ENCODE data around the gene ADAMTS12.

ADAMTS12 gene

DNA sequence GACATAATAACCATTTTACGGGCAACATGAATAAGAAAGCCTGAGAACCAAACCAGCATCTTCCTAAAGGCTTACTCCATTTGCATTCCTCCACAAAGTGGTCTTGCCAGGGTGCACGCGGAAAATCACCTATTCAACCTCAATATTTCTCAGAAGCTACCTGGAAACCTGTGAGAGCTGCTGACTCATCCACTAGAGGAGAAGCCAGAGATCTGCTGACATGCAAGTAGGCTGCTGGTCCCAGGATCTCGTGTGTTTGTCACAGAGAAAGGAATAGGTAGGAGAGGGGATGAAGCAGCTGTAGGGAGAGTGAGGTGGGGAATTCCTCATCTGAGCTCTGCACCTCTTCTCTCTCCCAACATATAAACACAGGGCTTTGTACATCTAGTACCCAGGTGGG lies 138.1 kb downstream of the ADAMTS12 start:
- no peak for DNase-seq

DNA sequence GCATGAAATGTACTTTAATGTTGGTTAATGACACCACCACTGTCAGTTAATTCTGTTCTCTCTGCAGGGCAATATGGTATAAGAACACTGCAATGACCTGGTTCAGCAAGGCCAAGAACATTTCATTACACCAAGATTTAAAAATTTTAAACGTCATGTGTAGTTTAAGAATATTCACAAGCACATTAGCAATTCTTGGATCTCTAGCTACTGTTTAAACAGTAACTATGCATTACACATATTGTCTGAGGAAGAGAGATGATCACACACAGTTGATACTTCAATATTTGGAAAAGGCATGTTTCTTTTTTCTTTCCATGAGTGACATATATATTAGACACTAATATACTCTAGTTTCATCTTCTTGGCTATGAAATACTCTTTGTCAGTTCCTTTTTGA lies 143.0 kb downstream of the ADAMTS12 start:
- no peak for DNase-seq

DNA sequence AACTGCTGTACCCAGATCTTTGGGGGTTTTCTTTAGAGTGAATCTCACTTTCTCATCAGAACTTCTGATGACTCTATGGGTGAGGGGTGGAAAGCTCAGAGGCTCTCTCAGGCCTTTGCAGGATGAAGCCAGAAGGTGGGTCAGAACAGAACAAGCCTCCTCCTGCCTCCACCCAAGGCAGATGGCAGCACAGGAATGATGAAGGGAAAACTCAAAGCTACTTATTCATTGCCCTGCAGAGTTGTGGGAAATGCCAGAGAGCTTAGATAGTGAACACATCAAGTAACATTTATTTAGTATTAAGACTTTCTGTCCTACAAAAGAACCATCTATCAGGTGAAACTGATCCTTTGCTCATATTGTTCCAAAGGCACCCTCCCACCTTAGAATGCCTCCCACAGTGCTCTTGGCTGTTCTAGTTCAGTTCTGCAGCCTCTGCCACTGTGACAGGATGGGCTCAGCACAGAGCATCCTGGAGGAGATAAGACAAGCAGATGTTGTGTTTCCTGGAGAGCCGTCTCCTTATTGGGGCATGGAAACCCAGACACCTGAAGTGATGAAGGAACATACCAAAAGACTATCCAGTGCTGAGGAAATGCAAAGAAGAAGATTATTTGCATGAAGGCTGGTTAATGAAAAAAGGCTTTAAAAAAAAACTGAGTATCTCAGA lies 146.6 kb downstream of the ADAMTS12 start:
- DNase-seq, result no peak

DNA sequence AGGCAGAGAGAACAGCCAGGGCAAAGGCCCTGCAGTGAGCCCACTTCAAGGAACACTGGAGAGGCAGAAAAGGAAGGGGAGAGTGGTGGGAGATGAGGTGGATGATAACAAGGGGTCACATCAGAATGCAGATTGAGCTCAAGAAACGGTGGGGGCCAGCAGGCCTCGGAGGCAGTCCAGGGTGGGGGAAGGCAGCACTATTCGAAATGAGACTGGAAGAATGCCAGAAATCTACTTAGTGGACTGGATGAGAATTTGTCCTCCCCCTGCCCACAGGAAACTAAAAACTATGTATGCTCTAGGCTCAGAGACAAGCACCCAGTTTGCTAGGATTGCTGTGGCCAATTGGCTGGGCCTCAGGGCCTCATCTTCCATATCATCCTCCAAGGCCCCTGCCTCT lies 148.7 kb downstream of the ADAMTS12 start:
- no peak for DNase-seq

DNA sequence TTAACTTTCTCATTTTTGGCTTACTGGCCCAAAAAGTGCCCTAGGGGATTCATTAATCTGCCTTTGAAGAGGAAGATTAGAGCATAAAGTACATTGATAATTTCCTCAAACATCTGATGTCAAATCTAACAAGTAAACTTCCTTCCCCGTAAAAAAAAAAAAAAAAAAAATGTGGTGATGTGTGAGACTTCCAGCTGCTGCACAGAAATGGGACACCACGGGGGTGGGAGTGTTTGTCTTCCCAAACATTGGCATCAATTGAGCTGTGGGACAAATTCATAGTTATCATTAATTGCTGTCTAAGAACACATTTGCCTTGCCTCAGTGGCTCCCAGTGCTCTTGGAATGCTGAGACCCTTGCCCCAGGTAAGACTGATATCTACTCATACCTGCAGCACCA lies 149.6 kb downstream of the ADAMTS12 start:
- no peak for DNase-seq

DNA sequence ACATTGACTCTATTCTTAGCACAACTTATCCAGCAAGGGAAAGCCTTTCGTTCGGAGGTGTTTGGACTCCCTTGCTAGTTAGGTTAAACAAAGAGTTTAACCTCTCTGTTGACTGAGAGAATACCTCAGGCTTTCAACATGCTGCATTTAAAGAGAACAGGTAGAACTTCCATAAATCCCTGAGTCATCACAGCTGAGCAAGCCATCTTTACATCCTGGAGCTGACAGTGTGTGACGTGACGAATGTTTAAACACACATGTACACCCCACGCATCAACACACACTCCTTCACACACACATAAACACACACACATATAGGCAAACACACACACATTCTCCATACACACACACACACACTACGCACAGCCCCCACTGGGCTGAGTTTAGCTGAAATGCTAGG lies 152.8 kb downstream of the ADAMTS12 start:
- DNase-seq, result no peak

DNA sequence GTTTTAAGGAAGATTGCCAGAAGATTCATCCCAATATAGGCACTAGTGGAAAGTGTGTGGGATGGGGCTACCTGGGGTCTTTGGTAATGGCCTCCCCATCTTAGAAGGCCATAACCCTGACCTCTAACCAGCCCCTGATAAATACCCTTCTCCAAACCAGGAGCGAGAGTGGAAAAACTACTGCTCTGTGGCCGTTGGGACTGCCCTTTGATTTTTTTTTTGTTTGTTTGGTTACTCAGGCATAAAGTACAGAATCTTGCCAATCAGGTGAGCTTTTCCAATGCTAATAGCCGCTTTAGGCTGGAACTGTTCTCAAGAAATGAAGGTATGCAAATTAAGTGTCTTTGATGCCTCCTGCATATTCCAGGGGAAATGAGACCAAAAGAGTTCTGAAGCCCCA lies 153.7 kb downstream of the ADAMTS12 start:
- DNase-seq, result no peak

DNA sequence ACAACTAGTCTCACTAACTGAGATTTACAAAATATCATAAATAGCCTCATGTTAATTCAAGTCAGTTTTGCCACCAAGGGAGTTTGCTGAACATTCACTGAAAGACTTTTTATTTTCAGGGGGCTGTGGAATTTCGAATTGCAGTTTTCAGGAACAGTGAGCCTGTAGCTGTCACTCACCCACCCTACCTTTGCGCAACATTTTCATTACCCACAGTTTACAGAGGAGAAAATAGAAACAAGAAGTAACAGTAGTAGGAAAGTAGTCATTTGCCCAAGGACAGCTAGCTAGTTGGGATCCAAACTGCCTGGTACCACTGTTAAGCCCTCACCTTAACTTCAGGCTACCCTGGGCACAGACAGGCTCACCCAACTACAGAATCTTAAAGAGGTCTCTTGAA lies 154.1 kb downstream of the ADAMTS12 start:
- no peak for DNase-seq

DNA sequence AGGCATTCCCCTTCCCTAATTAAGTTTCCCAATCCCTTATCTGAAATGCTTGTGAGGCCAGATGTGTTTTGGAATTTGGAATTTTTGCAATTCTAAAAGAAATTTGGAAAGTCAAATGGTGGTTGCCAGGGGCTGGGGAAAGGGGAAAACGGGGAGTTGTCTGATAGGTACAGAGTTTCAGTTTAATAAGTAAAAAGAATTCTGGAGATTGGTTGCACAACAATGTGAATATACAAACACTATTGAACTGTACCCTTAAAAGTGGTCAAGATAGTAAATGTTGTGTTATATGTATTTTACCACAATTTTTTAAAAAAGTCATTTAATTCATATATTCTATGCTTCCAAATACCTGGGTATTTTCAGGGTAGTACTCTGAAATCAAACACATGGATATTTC lies 154.5 kb downstream of the ADAMTS12 start:
- no peak for DNase-seq

DNA sequence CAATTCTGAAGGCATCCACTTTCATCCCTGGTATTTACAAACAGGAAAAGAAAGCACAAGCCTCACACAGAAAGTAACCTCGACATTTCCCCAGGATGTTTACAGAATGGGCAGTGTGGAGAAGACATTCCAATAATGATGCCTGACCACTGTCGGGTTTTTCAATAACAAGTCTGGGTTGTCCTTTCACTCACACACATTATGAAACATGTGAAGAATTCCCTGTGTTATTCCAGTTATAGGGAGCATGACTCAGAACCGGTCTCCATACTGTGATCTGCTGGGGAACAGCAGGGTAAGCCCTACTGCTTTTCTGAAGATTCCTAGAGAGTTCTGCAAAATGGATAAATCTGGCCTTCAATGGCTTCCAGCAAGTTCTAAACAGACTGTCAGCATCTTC lies 155.3 kb downstream of the ADAMTS12 start:
- no peak for DNase-seq

DNA sequence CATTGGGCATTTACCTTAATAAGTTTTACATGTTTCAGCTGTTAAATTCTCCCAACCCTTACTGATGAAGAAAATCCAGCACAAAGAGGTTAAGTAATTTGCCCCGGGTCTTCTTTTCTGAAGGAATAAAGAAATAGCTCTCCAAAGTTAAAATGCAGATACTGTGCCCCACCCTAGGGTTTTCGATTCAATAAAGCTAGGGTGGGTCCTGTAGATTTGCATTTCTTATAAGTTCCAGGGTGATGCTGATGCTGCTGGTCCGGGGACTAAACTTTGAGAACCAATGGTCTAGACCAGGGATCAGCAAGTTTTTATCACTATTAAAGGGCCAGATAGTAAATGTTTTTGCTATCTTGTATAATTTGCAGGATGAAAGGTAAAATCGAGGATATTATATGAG lies 156.7 kb downstream of the ADAMTS12 start:
- no peak for DNase-seq

DNA sequence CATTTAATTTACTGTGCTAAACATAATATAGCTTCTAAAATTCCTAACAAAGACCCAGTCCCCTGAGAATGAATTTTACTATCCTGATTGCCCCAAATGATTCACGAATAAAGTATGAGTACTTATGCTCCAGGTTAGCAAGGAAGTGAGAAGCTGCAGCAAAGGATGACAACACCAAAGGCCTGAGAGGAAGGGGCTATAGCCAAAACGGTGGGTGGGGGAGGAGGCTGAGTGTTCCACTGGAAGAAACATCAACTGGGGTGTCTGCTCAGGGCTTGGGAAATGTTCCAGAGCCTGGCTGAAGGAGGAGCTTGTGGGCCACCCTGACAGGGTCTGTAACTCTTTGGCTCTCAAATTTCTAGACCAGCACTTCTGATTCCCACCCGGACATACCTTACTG lies 157.3 kb downstream of the ADAMTS12 start:
- no peak for DNase-seq

DNA sequence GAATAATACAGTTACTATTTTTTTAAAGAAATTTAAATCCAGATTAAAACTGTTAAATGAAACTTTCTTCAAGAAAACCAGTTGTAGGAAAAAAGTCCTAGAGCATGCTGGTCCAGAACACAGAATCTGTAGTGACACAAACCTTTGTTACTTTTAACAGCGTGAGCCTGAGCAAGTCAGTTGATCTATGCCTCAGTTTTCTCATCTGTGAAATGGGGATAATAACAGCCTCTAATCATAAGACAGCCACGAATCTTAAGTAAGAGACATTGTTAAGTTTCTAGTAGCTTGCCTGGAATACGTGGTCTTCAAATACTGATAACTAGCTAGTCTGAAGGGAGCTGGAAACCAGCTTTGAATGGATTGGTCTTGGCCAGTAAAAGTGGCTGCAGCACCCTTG lies 158.6 kb downstream of the ADAMTS12 start:
- no peak for DNase-seq

DNA sequence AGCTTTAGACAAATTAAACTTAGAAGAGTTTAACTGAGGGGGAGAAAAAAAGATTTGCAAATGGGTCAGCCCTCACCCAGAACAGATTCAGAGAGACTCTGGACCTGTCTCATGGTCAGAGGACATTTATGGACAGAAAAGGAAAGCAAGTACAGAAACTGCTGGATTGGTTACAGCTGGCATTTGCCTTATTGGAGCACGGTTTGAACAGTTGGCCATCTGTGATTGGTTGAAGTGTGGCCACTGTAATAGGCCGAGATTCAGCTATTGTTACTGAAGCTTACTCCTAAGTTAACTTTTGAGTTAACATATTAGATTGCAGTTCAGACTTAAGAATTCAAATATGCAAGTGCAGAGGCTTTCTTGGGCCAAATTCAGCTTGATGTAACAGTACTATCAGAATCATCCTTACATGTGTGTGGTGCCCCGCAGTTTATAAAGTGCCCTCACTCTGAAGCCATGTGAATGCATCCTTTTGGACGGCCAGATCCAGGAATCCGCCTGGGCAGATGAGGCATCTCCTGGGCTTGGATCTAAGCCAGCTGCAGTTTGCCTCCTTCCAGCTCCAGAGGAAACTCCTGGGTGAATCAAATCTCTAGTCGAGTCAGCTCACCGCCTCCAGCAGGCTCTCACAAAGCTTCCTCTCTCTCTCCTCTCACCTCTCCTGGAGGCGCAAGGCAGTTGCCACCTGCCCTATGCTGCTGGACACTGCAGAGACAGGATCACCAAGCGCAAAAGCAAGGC lies 165.2 kb downstream of the ADAMTS12 start:
- DNase-seq, result no peak

DNA sequence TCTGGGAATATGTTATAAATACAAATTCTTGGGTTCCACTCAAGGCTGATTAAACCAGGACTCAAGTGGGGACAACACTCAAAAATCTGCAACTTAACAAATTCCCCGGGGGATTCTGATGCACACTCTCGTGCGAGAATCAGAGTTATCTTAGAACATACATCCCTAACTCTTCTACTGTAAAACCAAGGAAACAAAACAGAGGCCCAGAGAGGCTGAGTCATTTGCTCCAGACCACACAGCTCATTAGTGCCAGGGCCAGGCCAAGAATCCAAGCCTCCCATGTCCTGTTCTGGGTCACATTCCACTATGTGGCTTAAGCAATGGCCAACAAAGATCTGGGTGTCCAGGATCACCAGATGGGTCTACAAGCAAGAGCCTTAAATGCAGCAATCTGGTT lies 166.0 kb downstream of the ADAMTS12 start:
- no peak for DNase-seq

DNA sequence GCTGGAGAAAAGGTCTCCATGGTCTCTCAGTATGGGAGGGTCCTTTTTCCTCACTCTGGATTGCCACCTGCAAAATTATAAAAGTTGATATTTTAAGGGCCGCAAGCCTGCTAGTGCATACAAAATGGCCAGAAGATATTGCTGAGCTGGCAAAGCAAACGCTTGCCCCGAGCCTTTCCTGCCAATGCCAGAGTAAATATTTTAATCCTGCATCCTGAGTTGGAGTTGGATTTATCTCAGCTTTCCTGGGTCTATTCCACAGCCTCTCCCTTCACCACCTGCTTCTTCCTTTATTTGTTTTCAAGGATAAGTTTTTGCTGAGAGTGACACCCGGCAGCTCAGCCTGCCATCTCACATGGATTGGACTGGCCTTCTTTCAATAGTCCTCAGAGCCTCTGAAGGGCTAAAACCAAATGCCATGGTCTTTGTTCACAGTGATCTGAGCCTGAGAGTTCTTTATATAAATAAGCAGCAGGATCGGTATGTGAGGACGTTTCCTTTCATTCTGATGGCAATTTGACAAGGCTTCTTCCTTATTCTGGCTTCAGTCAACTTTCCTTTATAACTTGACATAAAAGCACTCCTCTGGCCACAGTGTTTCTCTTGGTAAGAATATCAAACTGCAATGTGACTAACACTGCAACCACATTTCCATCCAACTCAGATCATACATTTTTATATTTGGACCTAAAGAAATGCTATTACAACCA lies 170.1 kb downstream of the ADAMTS12 start:
- DNase-seq, result no peak

DNA sequence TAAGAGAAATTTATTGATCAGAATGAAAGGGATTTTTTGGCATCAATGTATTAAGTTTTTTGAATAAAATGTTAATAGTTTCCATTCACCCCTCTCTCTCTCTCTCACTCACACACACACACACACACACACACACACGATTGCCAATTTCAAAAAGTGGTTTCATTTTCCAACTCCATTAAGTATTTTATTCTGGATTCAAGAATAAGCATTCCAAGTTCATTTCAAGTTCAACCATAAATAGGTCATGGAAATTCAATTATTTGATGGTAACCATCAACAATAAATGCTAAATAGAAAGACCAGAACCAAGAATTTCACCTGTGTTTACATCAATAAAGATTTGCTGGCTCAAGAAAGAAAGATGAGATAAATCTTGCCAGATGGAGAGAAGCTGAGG lies 171.6 kb downstream of the ADAMTS12 start:
- DNase-seq, result no peak

DNA sequence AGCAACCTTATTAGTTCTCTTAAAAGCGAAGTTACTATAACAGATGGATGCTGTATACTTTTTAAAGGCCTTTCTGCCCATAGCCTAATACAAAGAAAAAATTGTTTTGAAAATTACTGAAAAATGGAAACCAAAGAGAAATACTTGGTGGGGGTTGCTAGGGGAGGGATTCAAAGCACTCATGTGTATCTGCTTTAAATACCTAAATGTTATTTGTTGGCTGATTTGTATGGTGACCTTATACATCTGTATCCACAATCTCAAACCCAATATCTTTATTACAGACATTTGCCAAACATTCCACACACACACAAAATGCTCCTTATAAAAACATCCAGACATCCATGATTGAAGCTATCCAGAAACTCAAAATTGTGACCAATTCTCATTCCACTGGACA lies 172.0 kb downstream of the ADAMTS12 start:
- DNase-seq, result no peak

DNA sequence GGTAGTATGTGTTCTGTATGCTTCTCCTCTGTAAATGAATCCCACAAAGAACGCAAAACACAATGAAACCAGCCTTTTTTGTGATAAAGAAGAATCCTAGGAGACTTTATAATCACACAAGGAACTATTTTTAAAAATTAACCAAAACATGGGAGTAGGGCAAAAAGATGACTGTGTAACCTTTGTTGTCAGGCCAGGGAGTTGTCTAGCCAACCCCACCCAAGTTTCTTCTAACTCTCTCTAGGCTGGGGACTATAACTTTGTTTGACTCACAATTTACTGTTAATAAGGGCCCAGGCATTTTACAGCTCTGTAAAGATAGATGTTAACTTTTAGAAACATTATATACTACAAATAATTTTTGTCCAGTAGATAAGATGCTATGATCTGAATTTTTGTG lies 176.1 kb downstream of the ADAMTS12 start:
- DNase-seq, result no peak

DNA sequence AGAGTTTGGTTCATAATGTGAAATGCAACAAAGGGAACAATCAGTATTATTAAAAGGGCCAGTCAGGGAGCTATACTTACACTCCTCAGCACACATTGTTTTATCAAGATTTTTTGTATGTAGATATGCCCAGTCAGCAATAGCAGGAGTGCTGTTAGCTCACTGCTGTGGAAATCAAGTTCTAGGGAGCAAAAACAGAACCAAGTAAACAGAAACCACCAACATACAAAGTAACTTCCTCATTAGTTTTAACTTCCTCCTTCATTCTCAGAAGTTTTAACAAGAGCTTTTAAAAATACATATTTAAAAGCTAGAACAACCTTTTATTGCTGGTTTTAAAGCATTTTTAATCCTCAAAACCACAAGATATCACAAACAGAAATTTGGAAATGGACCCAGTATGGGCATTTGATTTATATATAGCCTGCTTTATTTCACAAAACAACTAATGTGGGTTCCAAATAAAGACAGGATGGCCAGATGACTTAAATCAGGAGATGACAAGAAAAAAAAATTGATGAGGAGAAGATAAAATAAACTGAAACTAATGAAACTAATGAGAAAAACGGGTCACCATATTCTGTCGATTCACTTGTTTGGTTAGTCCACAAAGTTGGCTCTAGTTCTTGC lies 178.5 kb downstream of the ADAMTS12 start:
- no peak for DNase-seq

DNA sequence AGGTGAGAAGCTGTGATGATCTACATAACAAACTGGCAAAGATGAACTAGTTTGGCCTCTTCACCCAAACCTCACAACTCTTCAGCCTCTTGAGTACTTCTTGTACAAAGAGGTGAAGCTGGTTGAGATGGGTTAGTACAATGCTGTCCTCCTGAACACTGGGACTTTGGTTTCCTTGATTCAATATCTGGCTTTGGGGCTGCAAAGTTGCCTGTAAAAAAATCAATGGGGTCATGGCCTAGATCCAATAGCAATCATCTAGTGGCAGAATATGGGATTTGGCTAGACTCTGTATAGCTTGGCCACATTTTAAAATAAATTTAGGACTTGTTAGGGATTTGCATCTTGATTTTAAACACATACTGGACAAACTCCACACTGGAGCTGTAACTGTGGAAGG lies 179.1 kb downstream of the ADAMTS12 start:
- no peak for DNase-seq

DNA sequence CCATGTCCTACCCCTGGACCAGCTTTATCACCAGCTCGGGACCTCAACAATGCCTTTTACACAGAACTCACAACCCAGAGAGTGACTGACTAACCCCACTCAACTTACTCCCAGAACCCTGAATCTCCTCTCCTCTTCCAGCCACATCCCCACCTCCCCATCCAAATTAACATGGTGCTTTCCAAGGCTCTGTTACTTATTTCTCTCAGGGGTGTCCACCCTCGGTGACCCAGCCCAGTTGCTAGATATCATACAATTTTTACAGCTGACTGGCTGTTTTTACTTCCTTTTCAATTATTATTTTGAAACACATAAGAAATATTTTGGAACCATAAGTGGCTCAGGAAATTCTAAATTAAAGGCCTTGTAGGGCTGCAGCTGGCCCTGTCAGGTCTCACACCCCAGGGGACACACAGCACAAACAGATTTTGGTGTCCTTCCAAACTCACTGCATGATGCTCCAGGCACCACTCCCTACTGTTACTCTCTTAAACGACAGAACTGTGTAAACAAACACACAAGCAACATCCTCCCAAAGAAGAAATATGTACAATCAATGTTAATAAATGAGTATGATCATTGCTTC lies 180.6 kb downstream of the ADAMTS12 start:
- no peak for DNase-seq

DNA sequence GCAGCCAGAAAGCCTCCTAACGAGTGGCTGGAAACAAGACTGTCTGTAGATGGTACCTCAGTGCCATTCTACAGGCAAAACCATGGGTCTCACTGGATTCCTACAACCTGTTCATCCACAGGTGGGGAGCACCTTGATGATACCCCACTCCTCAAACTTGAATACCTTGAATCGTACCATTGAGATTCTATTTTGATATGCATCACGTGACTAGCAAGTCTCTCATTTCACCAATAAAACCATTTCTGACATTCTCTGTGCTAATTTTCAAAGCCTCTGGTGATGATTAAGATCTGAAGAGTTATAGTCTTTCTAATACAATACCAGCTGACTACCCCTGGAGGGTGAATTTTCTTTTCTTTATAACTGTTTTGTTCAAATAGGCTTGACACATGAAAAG lies 188.9 kb downstream of the ADAMTS12 start:
- no peak for DNase-seq
